ENCODE measurements around the gene EPHA4.

Gene EPHA4

GRCh38 chr2:221431477-221431876, 140.6 kb downstream of the EPHA4 start:
- no peak for DNase-seq

- no peak for DNase-seq
These were observed 142.2 kb downstream of the EPHA4 start for GRCh38 chr2:221429741-221430491.

- DNase-seq: no peak
These were observed 143.2 kb downstream of the EPHA4 start for GRCh38 chr2:221428896-221429295.

GRCh38 chr2:221426929-221427328, 145.2 kb downstream of the EPHA4 start:
- DNase-seq: no peak

GRCh38 chr2:221425891-221426290, 146.2 kb downstream of the EPHA4 start:
- no peak for DNase-seq

GRCh38 chr2:221425353-221425752, 146.8 kb downstream of the EPHA4 start:
- DNase-seq: no peak

- no peak for DNase-seq
These were observed 148.8 kb downstream of the EPHA4 start for GRCh38 chr2:221423210-221423804.

- no peak for DNase-seq
These were observed 149.4 kb downstream of the EPHA4 start for GRCh38 chr2:221422516-221423209.

- peak; percentile 37 for DNase-seq
These were observed 151.9 kb downstream of the EPHA4 start for GRCh38 chr2:221420245-221420644.

GRCh38 chr2:221415789-221416188, 156.3 kb downstream of the EPHA4 start:
- no peak for DNase-seq

GRCh38 chr2:221412978-221413377, 159.1 kb downstream of the EPHA4 start:
- DNase-seq: no peak

GRCh38 chr2:221410487-221410886, 161.6 kb downstream of the EPHA4 start:
- DNase-seq: no peak

GRCh38 chr2:221407765-221408164, 164.3 kb downstream of the EPHA4 start:
- no peak for DNase-seq

GRCh38 chr2:221405521-221405920, 166.6 kb downstream of the EPHA4 start:
- DNase-seq: no peak

GRCh38 chr2:221402072-221402471, 170.0 kb downstream of the EPHA4 start:
- DNase-seq: no peak

GRCh38 chr2:221400411-221400810, 171.7 kb downstream of the EPHA4 start:
- no peak for DNase-seq

GRCh38 chr2:221399183-221399582, 172.9 kb downstream of the EPHA4 start:
- no peak for DNase-seq

GRCh38 chr2:221397187-221397586, 174.9 kb downstream of the EPHA4 start:
- DNase-seq: no peak

- no peak for DNase-seq
These were observed 179.7 kb downstream of the EPHA4 start for GRCh38 chr2:221392228-221392881.

GRCh38 chr2:221390878-221391277, 181.2 kb downstream of the EPHA4 start:
- no peak for DNase-seq

- no peak for DNase-seq
These were observed 182.2 kb downstream of the EPHA4 start for GRCh38 chr2:221389904-221390303.

- DNase-seq: no peak
These were observed 182.7 kb downstream of the EPHA4 start for GRCh38 chr2:221389421-221389820.

GRCh38 chr2:221388891-221389290, 183.2 kb downstream of the EPHA4 start:
- no peak for DNase-seq

GRCh38 chr2:221385716-221386115, 186.4 kb downstream of the EPHA4 start:
- no peak for DNase-seq

Measured in activated gamma-delta T cell treated with Interleukin-2 at 50 U/mL for 16 hours (primary cell).